IMR-90 (cell line): Measurements from ENCODE around the gene ZMIZ2. TPM values are rescaled to one million over a fixed set of nuclear protein-coding genes. Genes with fewer than 3 reads are reported as not detected.

Experiments used
- ATAC-seq: fragments of 200-7000 bp; cut with Tn5 transposase; 2 replicates; pipeline ENCODE4 v1.9.1; 2020; ENCODE audit warnings: low read depth, mild to moderate bottlenecking, moderate library complexity
- BruUV-seq: library from RNA; stranded (reverse); fragments of 400-500 nt; replicated peaks from 2 replicates; lab custom pipeline; 2021; lab: Mats Ljungman, UMichigan
- CTCF ChIA-PET: fragments of 300-600 bp; formaldehyde crosslinking; extraction: SDS; loops from one replicate; lab custom pipeline; 2021; ENCODE audit warnings: antibody characterized with exemption; lab: Yijun Ruan, JAX
- POLR2A ChIA-PET: fragments of 300-600 bp; sonication (Branson Sonifier 250); formaldehyde crosslinking; loops from one replicate; lab custom pipeline; 2022; ENCODE audit warnings: antibody characterized with exemption; ENCODE audit not compliant: unreplicated experiment; lab: Charles Lee
- DNase-seq: peaks from one replicate; pipeline ENCODE4 v3.0.0; 2013
- H2AFZ ChIP-seq: replicated peaks from 2 replicates; pipeline ENCODE3; 2013; ENCODE audit warnings: low read length, mild to moderate bottlenecking; ENCODE audit not compliant: poor library complexity
- H2AK5ac ChIP-seq: 2 replicates; pipeline ENCODE4 v1.6.1; 2013; ENCODE audit warnings: low read depth, low read length, inconsistent platforms
- H2AK9ac ChIP-seq: replicated peaks from 2 replicates; pipeline ENCODE3; 2013; ENCODE audit warnings: mild to moderate bottlenecking, low read depth, low read length, moderate library complexity; ENCODE audit not compliant: poor library complexity
- H2BK120ac ChIP-seq: 2 replicates; pipeline ENCODE4 v1.6.1; 2013; ENCODE audit warnings: low read depth, low read length, inconsistent platforms
- H2BK15ac ChIP-seq: 3 replicates; pipeline ENCODE4 v1.6.1; 2013; ENCODE audit warnings: low read depth, low read length, inconsistent platforms
- H2BK20ac ChIP-seq: 2 replicates; pipeline ENCODE4 v1.6.1; 2013; ENCODE audit warnings: low read depth, mild to moderate bottlenecking, inconsistent platforms, low read length, moderate library complexity
- H2BK5ac ChIP-seq: 2 replicates; pipeline ENCODE4 v1.6.1; 2013; ENCODE audit warnings: mild to moderate bottlenecking, low read depth, low read length, inconsistent platforms; ENCODE audit not compliant: poor library complexity, severe bottlenecking
- H3K14ac ChIP-seq: replicated peaks from 2 replicates; pipeline ENCODE4 v1.6.1; 2013; ENCODE audit warnings: low read depth, low read length, inconsistent platforms
- H3K18ac ChIP-seq: 2 replicates; pipeline ENCODE4 v1.6.1; 2013; ENCODE audit warnings: low read depth, low read length, control low read depth
- H3K23ac ChIP-seq: 2 replicates; pipeline ENCODE4 v1.6.1; 2013; ENCODE audit warnings: low read depth, low read length, inconsistent platforms
- H3K27ac ChIP-seq: 2 replicates; pipeline ENCODE4 v1.5.1; 2013; ENCODE audit warnings: mild to moderate bottlenecking, control low read depth, low read length; ENCODE audit not compliant: insufficient read depth
- H3K27me3 ChIP-seq: 2 replicates; pipeline ENCODE4 v1.6.1; 2013; ENCODE audit warnings: low read length; ENCODE audit not compliant: control insufficient read depth, insufficient read depth
- H3K36me3 ChIP-seq: 2 replicates; pipeline ENCODE4 v1.6.1; 2013; ENCODE audit warnings: low read length, mixed read lengths; ENCODE audit not compliant: control insufficient read depth, insufficient read depth
- H3K4ac ChIP-seq: 2 replicates; pipeline ENCODE4 v1.6.1; 2013; ENCODE audit warnings: low read depth, low read length, inconsistent platforms
- H3K4me1 ChIP-seq: 2 replicates; pipeline ENCODE4 v1.6.1; 2013; ENCODE audit warnings: low read length, mixed read lengths; ENCODE audit not compliant: control insufficient read depth, insufficient read depth
- H3K4me2 ChIP-seq: 2 replicates; pipeline ENCODE4 v1.6.1; 2013; ENCODE audit warnings: low read depth, mild to moderate bottlenecking, control low read depth, low read length, moderate library complexity
- H3K4me3 ChIP-seq: 2 replicates; pipeline ENCODE4 v1.5.1; 2013; ENCODE audit warnings: low read depth, mild to moderate bottlenecking, control low read depth, low read length, moderate library complexity; ENCODE audit not compliant: insufficient read depth
- H3K56ac ChIP-seq: 2 replicates; pipeline ENCODE4 v1.6.1; 2013; ENCODE audit warnings: low read length, inconsistent platforms; ENCODE audit not compliant: insufficient read depth; ENCODE audit errors: extremely low read depth
- H3K79me1 ChIP-seq, 2 experiments: 2 replicates each; pipeline ENCODE4 v1.6.1; 2013; ENCODE audit warnings: low read length in 2 of 2, inconsistent platforms in 1 of 2, low read depth in 1 of 2
- H3K9ac ChIP-seq: 2 replicates; pipeline ENCODE4 v1.6.1; 2013; ENCODE audit warnings: low read depth, low read length, control low read depth
- H3K9me1 ChIP-seq: 2 replicates; pipeline ENCODE4 v1.6.1; 2013; ENCODE audit warnings: low read length, inconsistent platforms; ENCODE audit not compliant: insufficient read depth
- H3K9me3 ChIP-seq: 2 replicates; pipeline ENCODE4 v1.6.1; 2013; ENCODE audit warnings: low read length; ENCODE audit not compliant: control insufficient read depth, insufficient read depth
- H4K20me1 ChIP-seq: 2 replicates; pipeline ENCODE4 v1.6.1; 2013; ENCODE audit warnings: low read length, inconsistent platforms; ENCODE audit not compliant: insufficient read depth
- H4K5ac ChIP-seq: 2 replicates; pipeline ENCODE4 v1.6.1; 2013; ENCODE audit warnings: mild to moderate bottlenecking, low read depth, low read length, control low read depth
- H4K8ac ChIP-seq, 2 experiments: 2 replicates each; pipeline ENCODE4 v1.6.1; 2013; ENCODE audit warnings: low read depth in 2 of 2, low read length in 2 of 2, control low read depth in 1 of 2, inconsistent platforms in 1 of 2
- H4K91ac ChIP-seq: 2 replicates; pipeline ENCODE4 v1.6.1; 2013; ENCODE audit warnings: low read depth, low read length, inconsistent platforms; ENCODE audit not compliant: insufficient read depth
- BHLHE40 ChIP-seq: fragments of 150-350 bp; IDR thresholded peaks from 2 replicates; pipeline ENCODE4 v1.6.1; 2016; ENCODE audit warnings: mild to moderate bottlenecking, low read depth, low read length
- CEBPB ChIP-seq: IDR thresholded peaks from 2 replicates; pipeline ENCODE4 v1.6.1; 2012; ENCODE audit warnings: low read depth, low read length, improper control_type of control experiment
- CHD1 ChIP-seq: IDR thresholded peaks from 2 replicates; pipeline ENCODE4 v1.6.1; 2012; ENCODE audit warnings: low read depth, low read length, improper control_type of control experiment
- CTCF ChIP-seq: conservative IDR thresholded peaks from 2 replicates; pipeline ENCODE4 v1.5.1; 2012; ENCODE audit warnings: mild to moderate bottlenecking, low read depth, low read length, improper control_type of control experiment
- MAFK ChIP-seq: IDR thresholded peaks from 2 replicates; pipeline ENCODE4 v1.6.1; 2012; ENCODE audit warnings: low read depth, low read length, improper control_type of control experiment
- MXI1 ChIP-seq: IDR thresholded peaks from 2 replicates; pipeline ENCODE4 v1.6.1; 2012; ENCODE audit warnings: low read depth, mild to moderate bottlenecking, low read length, moderate library complexity, borderline replicate concordance
- NFE2L2 ChIP-seq: fragments of 150-350 bp; IDR thresholded peaks from 2 replicates; pipeline ENCODE4 v1.6.1; 2016; ENCODE audit warnings: low read depth, mild to moderate bottlenecking, low read length
- POLR2A ChIP-seq: IDR thresholded peaks from 2 replicates; pipeline ENCODE4 v1.6.1; 2012; ENCODE audit warnings: mild to moderate bottlenecking, low read depth, low read length
- RAD21 ChIP-seq: IDR thresholded peaks from 2 replicates; pipeline ENCODE4 v1.6.1; 2012; ENCODE audit warnings: low read length, improper control_type of control experiment
- SMC3 ChIP-seq: fragments of 150-350 bp; IDR thresholded peaks from 2 replicates; pipeline ENCODE4 v1.6.1; 2016; ENCODE audit warnings: low read depth, mild to moderate bottlenecking, antibody characterized with exemption, low read length, moderate library complexity
- WGBS, 2 experiments: methylation state at CpG; one replicate each; pipeline versions ENCODE4 v1.1.5 to v1.1.7; 2013; ENCODE audit warnings: missing lambda C conversion rate in 2 of 2; ENCODE audit not compliant: insufficient read length in 1 of 2; ENCODE audit errors: extremely low coverage in 2 of 2; 5-methylcytosine and 5-hydroxymethylcytosine counted together
- dilution Hi-C: fragments of 300-500 bp; cut with HindIII; formaldehyde crosslinking; loops from one replicate; pipeline ENCODE4 v1.14.3; 2018; ENCODE audit warnings: low sequenced_read_pairs; ENCODE audit not compliant: unreplicated experiment
- in situ Hi-C: fragments of 300-500 bp; cut with MboI; formaldehyde crosslinking; loops from 3 replicates; pipeline ENCODE4 v1.14.3; 2019; ENCODE audit warnings: low sequenced_read_pairs, inconsistent platforms, mixed read lengths
- intact Hi-C: fragments of 100-400 bp; cut with micrococcal nuclease; formaldehyde crosslinking; loops from 2 replicates; pipeline ENCODE4 v1.10.0; 2022
- polyA plus RNA-seq, 3 experiments: library from polyadenylated mRNA; depleted of rRNA; stranded (reverse); fragments of >200 nt; gene quantifications; 2 replicates each; pipeline ENCODE4 v1.2.3, GENCODE V29; 2012; ENCODE audit warnings: low replicate concordance in 1 of 3
- total RNA-seq: library from RNA; depleted of rRNA; stranded (reverse); fragments of >200 nt; gene quantifications from 2 replicates; pipeline ENCODE4 v1.2.3, GENCODE V29; 2012
- TF ChIP-seq, protein P1 (sequence below): fragments of 150-350 bp; IDR thresholded peaks from 2 replicates; pipeline ENCODE4 v1.6.1; 2017; ENCODE audit warnings: mild to moderate bottlenecking, antibody characterized with exemption, low read length, low read depth
- TF ChIP-seq, protein P2 (sequence below): fragments of 150-350 bp; IDR thresholded peaks from 2 replicates; pipeline ENCODE4 v1.6.1; 2016; ENCODE audit warnings: low read depth, mild to moderate bottlenecking, low read length, moderate library complexity, borderline replicate concordance

Gene ZMIZ2
- total and polyA plus RNA-seq, 2 of the 4 experiments (the other 2 are of a cell fraction) = 3.0 to 24.0 TPM

GRCh38 chr7:44766416-44766801 lies 17.8 kb downstream of the ZMIZ2 start (continued):
- TF ChIP-seq CHD1 = no peak
- no peak for TF ChIP-seq CEBPB
- no peak for TF ChIP-seq NFE2L2

- peak overlapping the region; percentile 77 for H3K27ac ChIP-seq
- WGBS, 2 experiments = 69% methylated on average over 6 of the region's 19 CpGs; no CpG with 5 or more reads in 1 of the 2 experiments
- H4K91ac ChIP-seq = peak overlapping the region; percentile 65
- DNase-seq (no peak), ATAC-seq (no peak)
- H3K18ac ChIP-seq = peak overlapping the region; percentile 58
- peak overlapping the region; percentile 45; the same call in 1 of the 2 replicates for H3K4me2 ChIP-seq
- peak overlapping the region; percentile 14; the same call in 1 of the 2 replicates for H3K9ac ChIP-seq
- intact Hi-C loops (no loop called here), in situ Hi-C loops (no loop called here), dilution Hi-C loops (no loop called here)
- peaks cover 51% of the 10 kb centered on the region for H3K36me3 ChIP-seq
- H4K8ac ChIP-seq = peak overlapping the region in 1 of 2 experiments; percentile 11; a peak in 2 of 4 replicates
- H2AK9ac ChIP-seq = peak overlapping the region; percentile 73
- peak overlapping the region; percentile 90 for H2AK5ac ChIP-seq
- H3K14ac ChIP-seq = peak overlapping the region; percentile 85; the same call in 1 of the 2 replicates
- peak overlapping the region; percentile 32 for H2BK120ac ChIP-seq
- H3K56ac ChIP-seq = no peak overlapping the region
- peak overlapping the region; percentile 73 for H2BK5ac ChIP-seq
- peaks cover 6% of the 10 kb centered on the region for H4K20me1 ChIP-seq
- ChIA-PET POLR2A (interaction anchor here (0.8 kb wide), 1 partner anchor 77 kb away, joined by 3 read pairs; no protein-coding TSS in a partner anchor), CTCF (no interaction called here)
- peak overlapping the region; percentile 52 for H3K4ac ChIP-seq
- peaks cover 23% of the 10 kb centered on the region for H3K9me1 ChIP-seq
- H2BK15ac ChIP-seq = no peak overlapping the region
- no peak overlapping the region for H3K4me3 ChIP-seq
- H3K9me3 ChIP-seq = no peaks in the 10 kb centered on the region
- H2BK20ac ChIP-seq = peak overlapping the region; percentile 20; the same call in 1 of the 2 replicates
- H4K5ac ChIP-seq = 0 out of 2 replicates have a peak overlapping the region, but pooled peaks have one; percentile 11
- H3K4me1 ChIP-seq = peaks cover 33% of the 10 kb centered on the region
- H3K23ac ChIP-seq = peak overlapping the region; percentile 40; the same call in 1 of the 2 replicates
- peaks cover 0 to 11% of the 10 kb centered on the region in 2 experiments; a peak in 2 of 4 replicates for H3K79me1 ChIP-seq
- H2AFZ ChIP-seq = peak overlapping the region; percentile 61
- BruUV-seq = no TSS peak
- no peaks in the 10 kb centered on the region for H3K27me3 ChIP-seq
- TF ChIP-seq MXI1 = no peak
- no peak for TF ChIP-seq MAFK
- TF ChIP-seq, protein P1, sequence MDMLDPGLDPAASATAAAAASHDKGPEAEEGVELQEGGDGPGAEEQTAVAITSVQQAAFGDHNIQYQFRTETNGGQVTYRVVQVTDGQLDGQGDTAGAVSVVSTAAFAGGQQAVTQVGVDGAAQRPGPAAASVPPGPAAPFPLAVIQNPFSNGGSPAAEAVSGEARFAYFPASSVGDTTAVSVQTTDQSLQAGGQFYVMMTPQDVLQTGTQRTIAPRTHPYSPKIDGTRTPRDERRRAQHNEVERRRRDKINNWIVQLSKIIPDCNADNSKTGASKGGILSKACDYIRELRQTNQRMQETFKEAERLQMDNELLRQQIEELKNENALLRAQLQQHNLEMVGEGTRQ = no peak
- no peak for TF ChIP-seq CEBPB
- no peak for TF ChIP-seq BHLHE40
- TF ChIP-seq CTCF = no peak
- TF ChIP-seq, protein P2, sequence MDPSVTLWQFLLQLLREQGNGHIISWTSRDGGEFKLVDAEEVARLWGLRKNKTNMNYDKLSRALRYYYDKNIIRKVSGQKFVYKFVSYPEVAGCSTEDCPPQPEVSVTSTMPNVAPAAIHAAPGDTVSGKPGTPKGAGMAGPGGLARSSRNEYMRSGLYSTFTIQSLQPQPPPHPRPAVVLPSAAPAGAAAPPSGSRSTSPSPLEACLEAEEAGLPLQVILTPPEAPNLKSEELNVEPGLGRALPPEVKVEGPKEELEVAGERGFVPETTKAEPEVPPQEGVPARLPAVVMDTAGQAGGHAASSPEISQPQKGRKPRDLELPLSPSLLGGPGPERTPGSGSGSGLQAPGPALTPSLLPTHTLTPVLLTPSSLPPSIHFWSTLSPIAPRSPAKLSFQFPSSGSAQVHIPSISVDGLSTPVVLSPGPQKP = no peak
- no peak for TF ChIP-seq POLR2A
- TF ChIP-seq SMC3 = no peak
- no peak for TF ChIP-seq RAD21
These were observed 18.7 kb downstream of the ZMIZ2 start for GRCh38 chr7:44767134-44767911.
